ENCODE results near the gene SYNJ2. TPM values are rescaled to one million over a fixed set of nuclear protein-coding genes. Genes with fewer than 3 reads are reported as not detected.

The SYNJ2 gene
- polyA plus RNA-seq, 1 experiment, result 40.8 TPM

GRCh38 chr6:157994125-157994795, 12.6 kb downstream of the SYNJ2 start:
- H3K27ac ChIP-seq (ENCODE audit: low read depth, low read length), result no peak overlapping the region
- H3K27me3 ChIP-seq (ENCODE audit: control insufficient read depth, insufficient read depth, low read length), result no peaks in the 10 kb centered on the region
- DNase-seq (ENCODE audit: low read depth, low spot score), result no peak
- no peaks in the 10 kb centered on the region for H3K9me3 ChIP-seq (ENCODE audit: control insufficient read depth, insufficient read depth, low read length)
- POLR2A ChIA-PET, result interaction anchor here (0.9 to 1.1 kb wide), 3 partner anchors 9 to 42 kb away, joined by 3 to 11 read pairs (median 4); no protein-coding TSS in a partner anchor
- no peak for TF ChIP-seq CTCF (IDR thresholded peaks at IDR 0.05; ENCODE audit: low read depth, low read length)
- CTCF ChIA-PET, result interaction anchor here (1.1 to 2.6 kb wide), 2 partner anchors 10 to 78 kb away, joined by 4 to 8 read pairs; no protein-coding TSS in a partner anchor
- H3K4me3 ChIP-seq (ENCODE audit: low read depth, low read length), result no peak overlapping the region

GRCh38 chr6:157995458-157995857, 13.8 kb downstream of the SYNJ2 start:
- no peak overlapping the region for H3K4me3 ChIP-seq (ENCODE audit: low read depth, low read length)
- no peak for TF ChIP-seq CTCF (IDR thresholded peaks at IDR 0.05; ENCODE audit: low read depth, low read length)
- CTCF ChIA-PET, result interaction anchor here (1.1 to 2.6 kb wide), 3 partner anchors 11 to 77 kb away, joined by 4 to 8 read pairs (median 4); no protein-coding TSS in a partner anchor

GRCh38 chr6:157996201-157996712, 14.6 kb downstream of the SYNJ2 start:
- no peak overlapping the region for H3K4me3 ChIP-seq (ENCODE audit: low read depth, low read length)
- H3K9me3 ChIP-seq (ENCODE audit: control insufficient read depth, insufficient read depth, low read length), result no peaks in the 10 kb centered on the region
- TF ChIP-seq CTCF (IDR thresholded peaks at IDR 0.05; ENCODE audit: low read depth, low read length), result no peak
- no peaks in the 10 kb centered on the region for H3K27me3 ChIP-seq (ENCODE audit: control insufficient read depth, insufficient read depth, low read length)
- no peak for DNase-seq (ENCODE audit: low read depth, low spot score)
- POLR2A ChIA-PET, result no interaction called here
- H3K27ac ChIP-seq (ENCODE audit: low read depth, low read length), result no peak overlapping the region
- CTCF ChIA-PET, result interaction anchor here (1.1 kb wide), 1 partner anchor 30 kb away, joined by 4 read pairs; no protein-coding TSS in a partner anchor

More at GRCh38 chr6:157995458-157995857, 13.8 kb downstream of the SYNJ2 start:
- no peak overlapping the region for H3K27ac ChIP-seq (ENCODE audit: low read depth, low read length)
- DNase-seq (ENCODE audit: low read depth, low spot score), result no peak
- no peaks in the 10 kb centered on the region for H3K27me3 ChIP-seq (ENCODE audit: control insufficient read depth, insufficient read depth, low read length)
- POLR2A ChIA-PET, result interaction anchor here (0.9 to 1.1 kb wide), 2 partner anchors 8 to 40 kb away, joined by 3 to 4 read pairs; no protein-coding TSS in a partner anchor
- H3K9me3 ChIP-seq (ENCODE audit: control insufficient read depth, insufficient read depth, low read length), result no peaks in the 10 kb centered on the region

GRCh38 chr6:157996918-157997702, 15.4 kb downstream of the SYNJ2 start:
- H3K27ac ChIP-seq (ENCODE audit: low read depth, low read length), result no peak overlapping the region
- POLR2A ChIA-PET, result no interaction called here
- no peaks in the 10 kb centered on the region for H3K27me3 ChIP-seq (ENCODE audit: control insufficient read depth, insufficient read depth, low read length)
- CTCF ChIA-PET, result no interaction called here
- TF ChIP-seq CTCF (IDR thresholded peaks at IDR 0.05; ENCODE audit: low read depth, low read length), result no peak
- no peaks in the 10 kb centered on the region for H3K9me3 ChIP-seq (ENCODE audit: control insufficient read depth, insufficient read depth, low read length)
- H3K4me3 ChIP-seq (ENCODE audit: low read depth, low read length), result no peak overlapping the region
- no peak for DNase-seq (ENCODE audit: low read depth, low spot score)

Measured in AG04450 (cell line).